ENCODE data around the gene SAFB2. TPM values are rescaled to one million over a fixed set of nuclear protein-coding genes. Genes with fewer than 3 reads are reported as not detected.

Gene SAFB2
- total RNA-seq, 1 experiment from 2014 or later: 76.1 TPM

GRCh38 chr19:5590151-5590864, 32.3 kb downstream of the SAFB2 start:
- Histone ChIP-seq H2BK120ac (ENCODE audit: low read depth, low read length, poor library complexity, severe bottlenecking) (no peak overlapping the region), H2BK5ac (ENCODE audit: insufficient read length, low read length) (no peak overlapping the region), H4K20me1 (ENCODE audit: control insufficient read depth, insufficient read depth, insufficient read length) (no peaks in the 10 kb centered on the region), H3T11ph (ENCODE audit: low read length) (no peak overlapping the region), H3K14ac (ENCODE audit: insufficient read depth, low read length) (no peak overlapping the region), H3K4ac (ENCODE audit: low read depth, low read length) (no peak overlapping the region), H2AK5ac (ENCODE audit: insufficient read length, low read length) (no peak overlapping the region), H2BK15ac (ENCODE audit: low read depth, low read length) (no peak overlapping the region), H3K18ac (ENCODE audit: insufficient read length, low read depth, low read length) (no peak overlapping the region), H4K8ac (replicated peaks; ENCODE audit: insufficient read length, low read depth, low read length) (no peak overlapping the region), H3K79me2 (ENCODE audit: insufficient read depth, low read length) (no peaks in the 10 kb centered on the region), H4K91ac (ENCODE audit: insufficient read length, low read depth, low read length) (no peak overlapping the region), H3K23me2 (ENCODE audit: insufficient read length, low read depth, low read length, poor library complexity, severe bottlenecking) (peaks cover 5% of the 10 kb centered on the region), H3K27ac (ENCODE audit: insufficient read length, low read depth, low read length) (no peak overlapping the region), H3K23ac (ENCODE audit: insufficient read length, low read depth, low read length) (no peak overlapping the region), H3K9me3 (ENCODE audit: control insufficient read depth, low read depth, low read length) (no peaks in the 10 kb centered on the region), H3K27me3 (ENCODE audit: insufficient read depth, low read length) (no peaks in the 10 kb centered on the region), H3K56ac (ENCODE audit: insufficient read length, low read depth, low read length) (no peak overlapping the region), H3K4me1 (ENCODE audit: insufficient read depth, low read length) (no peaks in the 10 kb centered on the region; the same call in 1 of the 2 replicates), H3K79me1 (ENCODE audit: insufficient read depth, low read depth, low read length, poor library complexity, severe bottlenecking) (no peaks in the 10 kb centered on the region), H3K4me2 (ENCODE audit: insufficient read depth, insufficient read length, low read length) (no peak overlapping the region), H2BK12ac (ENCODE audit: insufficient read length, low read depth, low read length) (no peak overlapping the region), H4K5ac (ENCODE audit: insufficient read length, low read depth, low read length) (no peak overlapping the region), H2BK20ac (ENCODE audit: low read depth, low read length, poor library complexity, severe bottlenecking) (no peak overlapping the region), H2AFZ (ENCODE audit: low read length) (no peak overlapping the region), H3K9ac (ENCODE audit: extremely low read depth, insufficient read length, low read length) (no peak overlapping the region)
- H3K27ac Mint-ChIP-seq: no peak overlapping the region; a peak in 1 of 7 replicates
- no peaks in the 10 kb centered on the region; a peak in 1 of 5 replicates for H3K9me3 Mint-ChIP-seq
- TF ChIP-seq CTCF (conservative IDR thresholded peaks at IDR 0.05): no peak
- WGBS (ENCODE audit: extremely low coverage, insufficient read length, low lambda C conversion rate): no CpG with 5 or more reads among the region's 22 CpGs
- no peak for DNase-seq
- H3K4me3 Mint-ChIP-seq: no peak overlapping the region
- H3K4me1 Mint-ChIP-seq: peaks cover 15 to 20% of the 10 kb centered on the region in 2 experiments
- no peaks in the 10 kb centered on the region for H3K27me3 Mint-ChIP-seq (ENCODE audit: low read depth)
- H3K36me3 Mint-ChIP-seq (ENCODE audit: insufficient read depth in 1 of 3, low read depth in 3 of 3): peaks cover 38 to 78% (median 72%) of the 10 kb centered on the region in 3 experiments
